HL-60 (cell line): ENCODE measurements around the gene DENND4B.

Experiments
- DNase-seq, 2 experiments: peaks; one replicate each; pipeline ENCODE4 v3.0.0-alpha.2; 2010 to 2020; ENCODE audit warnings: low read depth in 1 of 2, low spot score in 1 of 2
- H3K27ac ChIP-seq: fragments of 250-450 bp; sonication (Bioruptor Pico); replicated peaks from 2 replicates; pipeline ENCODE4 v1.5.1; 2020; ENCODE audit warnings: mild to moderate bottlenecking, moderate library complexity
- H3K27me3 ChIP-seq: fragments of 250-450 bp; sonication (Bioruptor Pico); 2 replicates; pipeline ENCODE4 v1.5.1; 2021; ENCODE audit warnings: mild to moderate bottlenecking, moderate library complexity; ENCODE audit not compliant: insufficient read depth, poor library complexity, severe bottlenecking
- H3K4me3 ChIP-seq: replicated peaks from 2 replicates; pipeline ENCODE4 v1.5.1; 2011; ENCODE audit warnings: mild to moderate bottlenecking, control low read depth, low read length; ENCODE audit not compliant: insufficient read depth
- GABPA ChIP-seq: IDR thresholded peaks from 2 replicates; pipeline ENCODE4 v1.6.1; 2012; ENCODE audit warnings: low read depth
- POLR2AphosphoS5 ChIP-seq: IDR thresholded peaks from 2 replicates; pipeline ENCODE4 v1.6.1; 2012; ENCODE audit warnings: low read depth
- SPI1 ChIP-seq: IDR thresholded peaks from 2 replicates; pipeline ENCODE4 v1.6.1; 2012; ENCODE audit warnings: low read depth, mild to moderate bottlenecking, borderline replicate concordance
- TF ChIP-seq, protein P1 (sequence below): IDR thresholded peaks from 2 replicates; pipeline ENCODE4 v1.6.1; 2012; ENCODE audit warnings: low read depth; ENCODE audit not compliant: insufficient replicate concordance
- TF ChIP-seq, protein P2 (sequence below): IDR thresholded peaks from one replicate; pipeline ENCODE4 v1.5.1; 2011; ENCODE audit warnings: low read length, control low read depth, inconsistent platforms; ENCODE audit not compliant: insufficient read depth

Gene DENND4B

DNA sequence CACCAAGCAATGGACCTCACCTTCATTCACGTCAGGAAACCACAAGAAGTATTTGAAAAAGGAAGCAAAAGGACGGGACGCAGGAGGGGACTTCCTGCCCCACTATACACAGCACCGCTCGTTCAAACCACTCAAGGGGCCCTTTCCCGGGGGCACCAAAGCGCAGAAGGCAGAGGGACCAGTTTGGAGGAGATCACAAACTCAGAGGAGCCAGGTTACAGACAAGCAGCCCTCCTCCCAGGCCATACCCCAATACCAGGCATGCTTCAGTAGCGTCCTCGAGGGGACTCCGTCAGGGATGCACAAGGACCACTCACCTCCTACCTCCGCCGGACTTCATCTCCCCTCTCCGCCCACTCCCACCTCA is 11.2 kb upstream of the DENND4B start:
- peak in 1 of 2 experiments; percentile 42 for DNase-seq
- Histone ChIP-seq H3K27me3 (no peaks in the 10 kb centered on the region), H3K27ac (peak overlapping the region; percentile 88), H3K4me3 (peak overlapping the region; percentile 96)
- TF ChIP-seq SPI1 (no peak), GABPA (no peak; the same call in 1 of the 2 replicates), POLR2AphosphoS5 (no peak)
- TF ChIP-seq, protein P1, sequence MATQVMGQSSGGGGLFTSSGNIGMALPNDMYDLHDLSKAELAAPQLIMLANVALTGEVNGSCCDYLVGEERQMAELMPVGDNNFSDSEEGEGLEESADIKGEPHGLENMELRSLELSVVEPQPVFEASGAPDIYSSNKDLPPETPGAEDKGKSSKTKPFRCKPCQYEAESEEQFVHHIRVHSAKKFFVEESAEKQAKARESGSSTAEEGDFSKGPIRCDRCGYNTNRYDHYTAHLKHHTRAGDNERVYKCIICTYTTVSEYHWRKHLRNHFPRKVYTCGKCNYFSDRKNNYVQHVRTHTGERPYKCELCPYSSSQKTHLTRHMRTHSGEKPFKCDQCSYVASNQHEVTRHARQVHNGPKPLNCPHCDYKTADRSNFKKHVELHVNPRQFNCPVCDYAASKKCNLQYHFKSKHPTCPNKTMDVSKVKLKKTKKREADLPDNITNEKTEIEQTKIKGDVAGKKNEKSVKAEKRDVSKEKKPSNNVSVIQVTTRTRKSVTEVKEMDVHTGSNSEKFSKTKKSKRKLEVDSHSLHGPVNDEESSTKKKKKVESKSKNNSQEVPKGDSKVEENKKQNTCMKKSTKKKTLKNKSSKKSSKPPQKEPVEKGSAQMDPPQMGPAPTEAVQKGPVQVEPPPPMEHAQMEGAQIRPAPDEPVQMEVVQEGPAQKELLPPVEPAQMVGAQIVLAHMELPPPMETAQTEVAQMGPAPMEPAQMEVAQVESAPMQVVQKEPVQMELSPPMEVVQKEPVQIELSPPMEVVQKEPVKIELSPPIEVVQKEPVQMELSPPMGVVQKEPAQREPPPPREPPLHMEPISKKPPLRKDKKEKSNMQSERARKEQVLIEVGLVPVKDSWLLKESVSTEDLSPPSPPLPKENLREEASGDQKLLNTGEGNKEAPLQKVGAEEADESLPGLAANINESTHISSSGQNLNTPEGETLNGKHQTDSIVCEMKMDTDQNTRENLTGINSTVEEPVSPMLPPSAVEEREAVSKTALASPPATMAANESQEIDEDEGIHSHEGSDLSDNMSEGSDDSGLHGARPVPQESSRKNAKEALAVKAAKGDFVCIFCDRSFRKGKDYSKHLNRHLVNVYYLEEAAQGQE, result no peak
- TF ChIP-seq, protein P2, sequence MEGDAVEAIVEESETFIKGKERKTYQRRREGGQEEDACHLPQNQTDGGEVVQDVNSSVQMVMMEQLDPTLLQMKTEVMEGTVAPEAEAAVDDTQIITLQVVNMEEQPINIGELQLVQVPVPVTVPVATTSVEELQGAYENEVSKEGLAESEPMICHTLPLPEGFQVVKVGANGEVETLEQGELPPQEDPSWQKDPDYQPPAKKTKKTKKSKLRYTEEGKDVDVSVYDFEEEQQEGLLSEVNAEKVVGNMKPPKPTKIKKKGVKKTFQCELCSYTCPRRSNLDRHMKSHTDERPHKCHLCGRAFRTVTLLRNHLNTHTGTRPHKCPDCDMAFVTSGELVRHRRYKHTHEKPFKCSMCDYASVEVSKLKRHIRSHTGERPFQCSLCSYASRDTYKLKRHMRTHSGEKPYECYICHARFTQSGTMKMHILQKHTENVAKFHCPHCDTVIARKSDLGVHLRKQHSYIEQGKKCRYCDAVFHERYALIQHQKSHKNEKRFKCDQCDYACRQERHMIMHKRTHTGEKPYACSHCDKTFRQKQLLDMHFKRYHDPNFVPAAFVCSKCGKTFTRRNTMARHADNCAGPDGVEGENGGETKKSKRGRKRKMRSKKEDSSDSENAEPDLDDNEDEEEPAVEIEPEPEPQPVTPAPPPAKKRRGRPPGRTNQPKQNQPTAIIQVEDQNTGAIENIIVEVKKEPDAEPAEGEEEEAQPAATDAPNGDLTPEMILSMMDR, result no peak

DNA sequence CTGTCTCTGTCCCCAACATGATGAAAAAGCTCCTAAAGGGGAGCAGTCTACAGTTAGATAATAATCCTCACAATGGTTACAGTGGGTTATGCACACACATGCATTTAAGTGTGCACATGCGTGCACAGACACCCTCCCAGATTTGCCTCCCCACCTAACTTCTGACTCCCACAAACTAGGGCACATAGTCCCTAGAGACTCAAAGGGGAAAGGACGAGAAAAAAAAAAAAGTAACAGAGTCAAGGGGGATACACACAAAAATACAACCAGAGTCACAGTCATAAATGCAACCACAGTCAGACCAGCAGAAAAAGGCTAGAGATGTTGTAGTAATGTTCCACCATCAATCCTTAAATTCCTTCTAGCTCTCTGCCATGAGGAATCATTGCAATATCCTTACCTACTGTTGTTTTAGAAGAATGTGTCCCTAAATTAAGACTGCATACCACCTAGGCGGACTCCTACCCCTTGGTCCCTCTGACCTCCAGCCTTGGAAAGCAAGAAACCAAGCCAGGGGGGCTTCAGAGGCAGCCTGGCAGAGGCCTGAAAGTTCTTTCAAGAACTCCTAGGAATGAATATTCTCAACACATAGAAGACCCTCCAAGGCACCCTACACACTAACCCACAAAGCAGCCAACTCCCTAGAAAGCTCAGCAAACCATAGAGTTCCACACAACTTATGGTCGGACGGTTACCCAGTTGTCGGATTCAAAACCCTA is 10.6 kb upstream of the DENND4B start:
- peak overlapping the region; percentile 88 for H3K27ac ChIP-seq
- no peak for DNase-seq

DNA sequence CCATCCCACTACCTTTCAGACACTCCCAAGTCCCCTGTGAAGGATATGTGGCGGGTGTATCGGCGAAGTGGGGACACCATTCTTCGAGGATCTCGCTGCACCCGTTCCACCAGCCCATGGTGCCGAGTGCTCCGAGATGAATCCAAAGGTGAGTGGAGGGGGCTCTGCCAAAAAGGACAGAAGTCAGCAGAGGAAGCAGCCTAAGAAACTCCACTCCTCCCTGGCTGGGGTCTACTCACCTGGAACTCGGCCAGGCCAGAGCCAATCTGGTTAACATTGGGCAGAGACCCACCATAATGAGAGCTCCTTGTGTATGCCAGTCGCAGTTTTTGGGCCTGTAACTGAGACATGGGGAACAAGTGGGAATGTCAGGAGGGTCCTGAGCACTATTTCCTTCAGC is 8.3 kb upstream of the DENND4B start:
- no peak overlapping the region for H3K4me3 ChIP-seq
- no peak for DNase-seq
- TF ChIP-seq, protein P2, result no peak
- TF ChIP-seq POLR2AphosphoS5 (no peak), SPI1 (no peak), GABPA (no peak)
- TF ChIP-seq, protein P1, result no peak
- no peak overlapping the region for H3K27ac ChIP-seq
- no peaks in the 10 kb centered on the region for H3K27me3 ChIP-seq

More for the DNA sequence above, 10.6 kb upstream of the DENND4B start:
- TF ChIP-seq POLR2AphosphoS5 (no peak), SPI1 (no peak), GABPA (no peak)
- TF ChIP-seq, protein P2, result no peak
- TF ChIP-seq, protein P1, result no peak
- Histone ChIP-seq H3K27me3 (no peaks in the 10 kb centered on the region), H3K4me3 (peak overlapping the region; percentile 96)
